HG03175 (cell line): Measurements from ENCODE around the gene WRNIP1.

ENCODE experiments used
- ATAC-seq: cut with Tn5 transposase; IDR thresholded peaks from one replicate; pipeline ENCODE4 v1.9.1; 2021; ENCODE audit warnings: mild to moderate bottlenecking, moderate library complexity; ENCODE audit not compliant: unreplicated experiment

The WRNIP1 gene

DNA sequence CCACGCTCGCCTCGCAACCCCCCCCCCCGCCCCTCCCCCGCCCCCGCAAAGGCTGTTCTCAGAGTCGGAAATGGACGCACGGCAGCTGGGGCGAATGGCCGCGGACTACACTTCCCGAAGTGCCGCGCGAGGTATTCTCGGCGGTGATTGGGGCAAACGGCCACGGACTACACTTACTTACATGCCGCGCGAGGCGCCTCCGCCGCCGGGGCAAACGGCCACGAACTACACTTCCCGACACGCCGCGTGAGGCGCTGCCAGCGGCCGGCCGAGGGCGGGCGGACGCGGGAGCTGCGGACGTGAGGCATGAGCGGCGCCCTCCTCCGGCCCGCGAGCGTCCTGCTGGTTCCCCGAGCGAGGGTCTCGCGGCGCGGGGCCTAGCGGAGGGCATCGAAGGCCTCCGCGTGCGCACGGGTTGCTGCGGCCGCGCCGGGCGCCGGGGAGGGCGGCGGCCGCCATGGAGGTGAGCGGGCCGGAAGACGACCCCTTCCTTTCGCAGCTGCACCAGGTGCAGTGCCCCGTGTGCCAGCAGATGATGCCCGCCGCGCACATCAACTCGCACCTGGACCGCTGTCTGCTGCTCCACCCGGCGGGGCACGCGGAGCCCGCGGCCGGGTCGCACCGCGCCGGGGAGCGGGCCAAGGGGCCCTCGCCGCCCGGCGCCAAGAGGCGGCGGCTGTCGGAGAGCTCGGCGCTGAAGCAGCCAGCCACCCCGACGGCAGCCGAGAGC lies at the start of gene WRNIP1:
TSS of gene WRNIP1 (plus strand) at position 228 of the 730 bp plus-strand sequence. CDS start at position 458, 230 bp downstream.
- peak; percentile 88 for ATAC-seq

DNA sequence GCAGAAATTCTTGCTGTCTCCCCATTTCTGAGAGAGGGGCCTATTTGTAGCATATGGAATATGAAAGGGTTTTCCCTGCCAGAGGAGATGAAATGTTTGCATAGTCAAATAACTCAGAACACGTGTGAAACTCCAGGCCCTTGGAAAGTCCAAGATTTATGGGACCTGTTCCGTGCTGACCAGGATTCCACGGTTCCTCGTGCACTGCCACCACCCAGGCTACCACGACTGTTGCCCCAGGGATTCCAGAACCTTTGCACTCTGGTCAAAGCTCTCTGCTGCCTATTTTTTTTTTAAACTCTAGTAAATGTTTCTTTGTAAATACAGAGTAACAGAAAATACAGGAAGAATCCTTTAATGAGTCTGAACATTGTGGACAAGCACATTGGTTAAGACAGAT lies 49.5 kb upstream of the WRNIP1 start:
- no peak for ATAC-seq

DNA sequence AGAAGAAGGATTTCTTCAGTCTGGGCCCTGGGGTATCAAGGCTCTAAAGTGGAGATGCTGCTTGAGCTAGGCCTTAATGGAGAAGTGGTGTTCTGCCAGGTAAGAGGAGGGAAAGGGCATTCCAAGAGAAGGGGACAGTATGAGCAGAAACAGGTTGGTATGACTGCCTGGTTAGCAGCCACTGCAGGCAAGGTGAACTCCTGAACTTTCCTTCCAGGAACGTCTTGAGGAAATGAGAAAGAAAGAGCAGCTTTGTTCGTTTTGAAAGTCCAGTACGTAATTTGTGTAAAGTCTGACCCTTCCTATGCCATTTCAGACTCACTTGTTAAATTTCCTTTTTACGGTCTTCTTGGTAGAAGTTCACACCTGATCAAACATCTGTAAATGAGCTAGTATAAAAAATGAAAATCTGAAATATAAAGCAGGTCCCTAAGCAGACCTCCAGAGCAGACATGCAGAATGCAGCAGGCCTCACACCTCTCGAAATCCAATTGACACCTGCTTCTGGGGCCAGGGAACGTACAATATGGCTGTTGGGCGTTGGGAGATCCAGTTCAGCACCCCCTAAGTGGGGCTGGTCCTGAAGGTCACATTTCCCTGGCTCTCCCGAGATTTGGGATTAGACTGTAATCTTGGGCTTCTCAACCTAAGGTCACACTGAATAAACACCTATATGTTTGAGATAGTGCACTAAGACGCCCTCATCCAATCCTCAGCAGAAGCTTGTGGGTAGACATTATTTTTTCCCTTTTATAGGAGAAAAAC lies 48.1 kb upstream of the WRNIP1 start:
- no peak for ATAC-seq

DNA sequence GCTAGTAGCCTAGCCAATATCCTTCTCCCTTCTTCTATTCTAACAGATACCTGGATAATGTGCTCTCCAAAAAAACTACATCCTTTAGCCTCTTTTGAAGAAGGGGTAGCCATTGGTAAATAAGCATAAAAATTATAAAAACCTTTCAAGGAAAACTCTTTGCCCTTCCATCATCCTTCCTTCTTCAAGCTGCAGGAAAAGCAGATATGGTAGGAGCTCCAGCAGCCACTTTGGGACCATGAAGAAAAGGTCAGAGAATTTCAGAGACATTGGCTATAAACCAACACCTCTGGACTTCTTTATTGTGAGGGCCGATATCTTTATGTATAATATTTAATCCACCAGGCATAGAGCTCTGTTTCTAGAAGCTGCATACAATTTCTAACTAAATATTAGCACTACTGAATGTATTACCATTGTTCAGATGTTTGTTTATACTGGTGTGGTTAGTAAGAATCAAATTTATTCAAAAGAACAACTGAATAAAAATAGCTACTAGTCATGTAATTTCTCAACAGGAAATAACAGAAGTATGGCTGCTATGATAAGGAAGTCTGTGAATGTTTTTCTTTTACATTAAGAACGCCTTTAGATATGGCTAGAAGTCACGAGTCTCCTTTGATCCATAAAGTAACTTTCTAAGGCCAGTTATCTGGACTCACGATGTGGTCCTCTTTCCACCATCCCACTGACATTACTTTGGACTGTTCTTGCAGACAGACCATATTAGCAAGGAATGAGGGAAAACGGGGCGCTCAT lies 46.7 kb upstream of the WRNIP1 start:
- no peak for ATAC-seq

DNA sequence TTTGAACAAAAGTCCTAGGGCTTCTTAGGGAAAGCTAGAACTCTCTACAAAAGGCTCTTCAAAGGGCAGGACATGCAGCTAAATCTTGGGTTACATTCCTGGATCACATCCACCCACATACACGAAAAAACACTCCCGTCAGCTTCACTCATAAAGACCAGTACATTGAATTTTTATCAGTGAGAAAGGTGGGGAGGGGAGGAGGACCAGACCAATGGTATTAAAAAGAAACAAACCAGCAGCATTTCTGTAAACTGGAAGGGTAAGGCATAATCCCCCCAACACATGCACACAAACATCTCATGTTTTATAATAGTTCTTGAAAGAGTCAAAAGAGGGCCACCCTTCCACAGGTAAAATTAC lies 46.1 kb upstream of the WRNIP1 start:
- ATAC-seq: no peak

DNA sequence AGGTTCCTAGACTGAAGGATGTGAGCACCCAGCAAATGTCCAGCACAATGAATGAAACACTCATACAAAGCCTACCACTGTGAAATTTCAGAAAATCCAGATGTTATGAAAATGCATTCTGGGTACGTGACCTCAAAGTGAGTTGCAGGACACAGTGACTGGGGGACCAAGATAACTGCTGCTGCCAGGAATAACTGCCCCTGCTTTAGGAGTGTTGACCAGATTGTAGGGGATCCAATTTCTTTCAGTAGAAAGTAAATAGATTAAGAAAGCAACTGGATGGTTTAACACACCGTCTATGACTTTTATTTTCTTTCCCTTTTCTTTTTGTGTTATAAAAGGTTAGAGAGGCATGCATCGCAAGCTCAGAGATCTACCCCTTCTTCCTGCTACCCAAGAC lies 44.0 kb upstream of the WRNIP1 start:
- ATAC-seq: no peak

DNA sequence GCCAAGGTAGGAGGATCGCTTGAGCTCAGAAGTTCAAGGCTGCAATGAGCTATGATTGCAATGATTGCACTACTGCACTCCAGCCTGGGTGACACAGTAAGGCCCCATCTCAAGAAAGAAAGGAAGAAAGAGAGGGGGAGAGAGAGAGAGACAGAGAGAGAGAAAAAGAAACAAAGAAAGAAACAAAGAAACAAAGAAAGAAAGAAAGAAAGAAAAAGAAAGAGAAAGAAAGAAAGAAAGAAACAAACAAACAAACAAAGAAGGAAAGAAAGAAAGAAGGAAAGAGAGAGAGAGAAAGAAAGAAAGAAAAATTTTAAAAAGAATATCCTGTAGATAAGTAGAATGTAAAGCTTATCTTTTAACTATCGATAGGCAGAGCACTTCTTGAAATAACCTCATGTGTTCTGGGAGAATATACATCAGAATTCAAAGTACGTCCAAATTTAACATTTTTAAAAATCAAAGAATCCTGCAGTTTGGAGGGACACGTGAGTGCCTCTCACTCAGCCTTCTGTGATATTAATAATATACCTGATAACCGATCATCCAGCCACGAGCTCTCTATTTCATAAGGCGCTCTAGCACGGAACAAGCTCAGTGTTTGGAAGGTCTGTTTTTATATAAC lies 39.7 kb upstream of the WRNIP1 start:
- ATAC-seq: no peak

DNA sequence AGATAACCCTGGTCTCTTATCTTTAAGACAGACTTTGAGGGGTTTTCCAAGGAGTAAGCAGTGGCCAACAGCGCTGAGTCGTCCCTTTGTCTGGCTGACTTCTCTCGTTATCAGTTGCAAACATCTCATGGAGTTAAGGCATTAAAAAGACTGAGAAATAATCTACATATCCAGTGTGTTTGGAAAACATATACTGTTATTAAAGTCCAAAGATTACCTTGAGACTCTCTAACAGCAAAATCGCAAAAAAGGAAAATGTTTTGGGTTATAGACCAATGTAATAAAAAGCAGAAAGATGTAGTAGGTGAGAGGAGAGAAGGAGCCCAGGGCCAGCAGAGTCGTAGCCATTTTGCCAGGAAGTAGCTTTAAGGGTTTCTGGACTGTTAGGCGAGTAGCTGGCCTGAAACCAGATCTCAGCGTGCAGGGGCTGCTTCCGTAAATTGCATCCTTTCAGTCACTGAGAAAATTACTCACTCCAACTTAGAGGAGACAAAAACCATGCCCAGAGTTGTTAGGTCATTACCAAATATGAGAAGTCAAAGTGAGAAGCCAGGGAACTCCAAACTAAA lies 39.1 kb upstream of the WRNIP1 start:
- no peak for ATAC-seq

DNA sequence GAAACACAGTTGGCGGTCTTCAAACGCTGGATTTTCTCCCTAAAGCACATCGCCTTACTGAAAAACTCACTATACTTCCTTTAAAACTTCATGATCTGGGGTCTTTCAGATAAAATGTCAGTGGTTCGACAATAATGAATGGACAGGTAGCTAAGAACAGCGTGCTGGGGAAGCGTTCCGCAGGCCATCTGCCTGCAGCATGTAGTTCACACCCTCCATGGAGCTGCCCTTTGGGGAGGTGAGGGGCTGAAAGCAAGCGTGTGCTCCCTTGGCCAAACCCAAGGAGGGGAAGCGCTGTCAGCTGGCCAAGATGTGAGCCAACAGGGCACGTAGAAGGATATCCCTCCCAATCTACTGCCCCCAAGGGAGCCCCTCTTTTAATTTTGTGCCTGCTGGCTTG lies 35.3 kb upstream of the WRNIP1 start:
- no peak for ATAC-seq

DNA sequence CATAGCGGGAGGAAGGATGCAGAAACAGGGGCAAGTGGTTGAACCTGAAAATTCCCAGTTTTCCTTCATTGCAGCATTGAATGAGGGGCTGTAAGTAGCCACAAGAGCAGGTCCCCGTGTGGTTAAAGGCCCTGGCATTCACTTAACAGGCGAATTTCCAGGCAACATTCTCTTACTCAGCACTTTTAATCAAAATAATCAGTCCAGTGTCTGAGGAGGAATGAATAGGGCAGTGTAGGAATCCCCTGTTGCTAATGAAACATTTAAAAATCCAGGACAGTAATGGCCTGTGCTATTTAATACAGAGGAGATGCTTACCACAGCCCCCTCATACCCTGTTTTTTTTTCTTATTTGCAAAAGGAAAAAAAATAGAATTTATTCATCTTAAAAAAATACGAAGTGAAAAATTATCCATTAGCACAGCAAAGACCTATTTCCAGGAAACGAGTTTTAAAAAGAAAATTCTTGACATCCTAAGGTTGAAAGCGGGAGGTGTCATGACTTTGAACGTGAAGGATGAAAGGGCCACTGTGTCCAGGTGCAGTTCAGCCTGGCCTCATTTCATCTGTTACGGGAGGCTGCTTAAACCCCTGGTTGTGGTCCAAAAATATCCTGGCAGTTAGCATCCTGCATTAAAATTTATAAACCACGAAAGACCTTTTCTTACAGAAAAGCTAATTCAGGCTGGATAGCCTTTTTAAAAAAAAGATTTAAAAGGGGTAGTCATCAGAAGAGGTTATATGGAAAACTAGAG lies 34.7 kb upstream of the WRNIP1 start:
- no peak for ATAC-seq

DNA sequence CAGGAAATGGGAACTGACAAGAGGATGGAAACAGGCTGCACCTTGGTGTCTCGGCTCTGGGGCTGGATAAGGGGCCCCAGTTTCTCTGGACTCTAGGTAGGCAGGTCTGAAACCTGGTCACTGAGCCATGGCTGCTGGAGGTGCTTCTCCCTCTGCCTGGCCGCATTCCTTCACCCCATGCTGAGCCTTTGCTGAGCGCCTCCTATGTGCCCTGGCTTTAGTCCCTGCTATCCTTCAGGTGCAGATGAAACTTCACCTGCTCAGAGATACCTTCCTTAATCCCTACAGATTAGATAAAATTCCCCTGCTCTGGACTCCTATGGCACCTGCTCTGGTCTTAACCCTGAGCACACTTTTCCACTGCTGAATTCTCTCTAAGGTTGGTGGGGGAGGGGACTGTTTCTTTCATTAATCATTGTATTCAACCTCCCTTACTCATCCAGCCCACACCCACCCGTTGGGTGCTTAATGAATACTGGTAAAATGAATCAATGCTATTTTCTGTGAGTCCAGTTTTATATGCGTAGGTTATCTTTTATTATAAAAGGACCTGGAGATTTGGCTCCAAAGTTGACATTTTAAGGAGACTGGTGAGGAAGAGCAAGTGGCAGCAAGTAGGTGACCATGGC lies 33.8 kb upstream of the WRNIP1 start:
- ATAC-seq: no peak

DNA sequence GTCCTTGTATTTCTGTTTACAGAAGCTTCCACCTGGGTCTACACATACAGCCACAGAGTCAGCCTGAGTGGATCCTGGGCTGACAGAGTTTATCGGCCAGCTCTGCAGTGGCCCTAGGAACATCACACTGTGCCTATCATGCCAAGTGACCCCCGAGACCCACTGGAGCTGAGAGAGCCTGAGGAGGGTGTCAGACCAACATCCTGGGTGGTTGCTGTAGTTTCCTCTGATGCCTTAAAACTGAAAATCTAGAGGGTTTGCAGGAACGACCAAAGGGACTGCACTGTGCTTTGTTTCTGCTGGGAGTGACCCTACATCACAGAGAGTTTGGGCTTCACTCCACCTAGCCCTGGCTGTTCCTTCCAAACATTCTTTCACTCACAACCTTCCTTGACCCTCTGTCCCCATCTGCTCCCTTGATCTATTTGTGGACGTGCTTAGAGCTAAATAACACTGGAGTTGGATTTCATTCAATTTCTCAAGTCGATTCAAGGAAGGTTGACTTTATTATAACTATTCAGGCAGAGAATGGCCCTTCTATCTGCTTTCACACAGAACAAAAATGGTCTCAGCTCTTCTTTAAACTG lies 32.6 kb upstream of the WRNIP1 start:
- ATAC-seq: no peak

DNA sequence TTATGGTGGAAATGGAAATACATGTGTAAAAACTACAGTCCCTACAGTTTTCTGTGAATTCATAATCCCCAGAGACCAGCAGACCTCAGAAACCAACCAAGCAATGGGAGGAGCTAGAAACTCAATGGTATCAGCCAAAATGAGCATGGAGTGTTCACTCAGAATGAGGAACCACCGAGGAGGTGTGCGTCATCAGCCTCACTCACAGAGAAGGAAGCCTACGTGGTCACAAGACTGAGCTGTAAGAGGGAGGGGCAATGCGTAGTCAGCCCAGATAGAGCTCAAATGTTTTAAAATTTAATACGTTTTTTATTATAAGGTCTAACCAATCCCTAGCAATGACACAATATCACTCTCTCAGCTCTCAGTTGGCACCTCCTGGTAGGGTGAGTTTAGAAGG lies 31.9 kb upstream of the WRNIP1 start:
- ATAC-seq: peak; percentile 92

DNA sequence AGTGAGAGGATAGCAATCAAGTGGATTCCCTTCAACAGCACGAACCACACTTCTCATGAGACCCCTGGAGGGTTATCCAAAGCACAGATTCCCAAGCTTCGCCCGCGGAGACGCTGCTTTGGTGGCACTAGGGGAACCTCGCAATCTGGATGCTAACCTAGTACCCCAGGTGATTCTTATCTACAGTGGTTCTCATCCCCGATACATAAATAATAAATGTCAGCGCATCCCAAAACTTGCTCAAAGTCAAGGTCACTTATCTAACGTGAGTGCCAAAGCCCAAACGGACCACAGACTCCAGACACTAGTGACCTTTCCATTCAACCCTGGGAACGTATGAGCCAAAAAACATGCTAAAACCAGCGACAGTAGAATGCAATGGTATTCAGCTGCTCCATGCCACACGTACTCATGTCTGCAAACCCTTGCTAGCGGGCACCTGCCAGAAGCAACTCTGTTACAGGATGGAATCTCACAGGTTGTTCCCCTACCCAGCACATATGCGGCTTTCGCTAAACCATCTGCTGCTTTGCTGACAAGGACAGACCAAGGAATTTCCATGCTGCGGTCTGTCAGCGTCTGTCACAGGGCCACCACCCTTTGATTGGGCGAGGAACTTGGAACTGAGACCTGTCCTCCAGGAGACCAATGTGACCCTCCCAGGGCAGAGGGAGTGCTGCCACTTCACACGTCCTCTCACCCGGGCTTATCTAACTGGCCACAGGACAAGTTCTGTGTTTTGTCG lies 31.3 kb upstream of the WRNIP1 start:
- no peak for ATAC-seq

DNA sequence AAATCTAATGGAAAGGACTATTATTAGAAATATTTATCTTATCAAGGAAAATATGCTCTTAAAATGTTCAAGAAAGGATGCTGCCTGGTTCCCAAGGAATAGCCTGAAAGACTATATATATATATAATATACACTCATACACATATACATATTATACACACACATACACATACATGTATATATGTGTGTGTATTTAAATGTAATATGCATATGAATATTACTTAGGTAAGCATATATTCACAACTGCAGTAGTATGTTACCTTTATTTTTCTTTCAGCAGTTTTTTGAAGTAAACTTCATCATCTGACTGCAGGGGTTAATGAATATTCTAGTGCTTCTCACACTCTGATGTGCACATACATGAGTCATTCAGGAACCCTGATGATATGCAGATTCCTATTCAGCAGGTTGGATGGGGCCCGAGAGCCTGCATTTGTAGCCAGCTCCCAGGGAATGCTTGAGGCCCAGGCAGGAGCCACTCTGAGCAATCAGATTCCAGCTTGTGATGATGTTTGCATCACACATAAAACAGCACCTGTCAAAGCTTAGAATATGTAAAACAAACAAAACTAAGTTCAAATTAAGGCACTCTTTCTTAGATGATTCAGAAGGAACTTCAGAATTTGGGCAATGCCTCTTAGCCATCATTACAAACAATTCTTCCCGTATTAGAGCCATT lies 30.6 kb upstream of the WRNIP1 start:
- ATAC-seq: no peak

DNA sequence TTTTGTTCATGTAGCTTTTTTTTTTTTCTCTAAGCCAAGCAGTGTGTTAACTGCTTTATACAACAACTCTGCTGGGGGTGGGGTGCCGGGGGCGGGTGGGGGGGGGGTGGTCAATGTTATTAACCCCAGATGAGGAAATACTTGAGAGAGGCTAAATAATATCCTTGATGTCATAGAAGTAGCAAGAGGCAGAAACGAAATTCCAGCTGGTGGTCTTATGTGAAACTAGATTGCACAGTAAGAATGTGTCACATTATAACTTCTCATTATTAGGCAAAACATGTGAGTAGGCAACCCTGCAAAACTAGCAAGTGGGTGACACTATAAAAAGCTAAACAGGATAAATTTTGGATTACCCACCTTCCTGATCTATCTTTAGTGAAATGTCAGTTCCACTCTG lies 27.3 kb upstream of the WRNIP1 start:
- ATAC-seq: no peak

DNA sequence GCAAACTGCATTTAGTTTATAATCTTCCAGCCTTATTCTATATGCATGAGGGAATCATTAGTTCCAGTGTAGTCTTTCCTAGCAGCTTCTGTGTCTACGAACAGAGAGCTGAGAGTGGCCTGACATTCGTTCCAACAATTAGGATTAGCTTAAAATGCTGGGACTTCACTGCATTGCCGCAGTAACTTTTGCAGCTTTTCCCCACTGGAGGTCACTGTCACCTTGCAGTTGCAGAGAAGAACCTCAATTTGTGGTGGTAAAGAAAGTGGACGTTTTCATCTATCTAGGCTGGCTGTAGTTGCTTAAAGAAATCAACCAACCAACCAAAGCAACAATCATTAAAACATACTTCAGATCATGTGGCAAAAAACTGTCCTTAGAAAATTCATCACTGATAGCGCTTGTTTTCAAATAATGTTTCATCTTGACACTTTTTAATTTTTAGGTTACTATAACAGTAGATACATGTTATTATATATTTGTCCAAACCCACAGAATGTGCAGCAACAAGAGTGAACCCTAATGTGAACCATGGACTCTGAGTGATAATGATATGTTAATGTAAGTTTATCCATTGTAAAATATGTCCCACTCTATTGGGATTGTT lies 26.7 kb upstream of the WRNIP1 start:
- ATAC-seq: no peak

DNA sequence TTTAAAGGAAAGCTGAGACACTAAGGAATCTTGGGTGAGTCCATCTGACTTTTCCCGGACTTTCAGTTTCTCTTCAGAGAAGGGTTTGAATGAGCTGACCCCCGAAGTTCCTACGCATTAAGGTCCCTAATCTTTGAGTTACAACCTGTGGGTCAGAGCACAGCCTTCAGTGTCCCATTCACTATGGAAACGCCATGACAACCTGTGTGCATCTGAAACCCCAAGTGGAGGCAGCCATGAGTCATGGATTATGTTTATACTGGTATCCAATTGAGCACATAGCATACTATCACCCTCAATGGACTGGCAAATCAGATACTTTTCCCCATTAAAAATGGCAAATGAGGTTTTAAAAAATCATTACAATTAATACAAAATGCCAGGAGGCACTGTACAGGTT lies 25.9 kb upstream of the WRNIP1 start:
- ATAC-seq: no peak
